Measurements from ENCODE around the gene BCL2.
A peak's percentile ranks its signal among the peaks of the same experiment; 100 is the strongest.

Gene BCL2

GRCh38 chr18:63107171-63107845 is 212.3 kb downstream of the BCL2 start:
- no peak for DNase-seq (ENCODE audit: low spot score)

- DNase-seq (ENCODE audit: low spot score) = no peak
Observed at GRCh38 chr18:63106727-63107126, 212.8 kb downstream of the BCL2 start.

- DNase-seq (ENCODE audit: low spot score) = no peak
Observed at GRCh38 chr18:63105636-63106316, 213.8 kb downstream of the BCL2 start.

- DNase-seq (ENCODE audit: low spot score) = no peak
Observed at GRCh38 chr18:63104868-63105267, 214.7 kb downstream of the BCL2 start.

- DNase-seq (ENCODE audit: low spot score) = no peak
Observed at GRCh38 chr18:63102941-63103744, 216.4 kb downstream of the BCL2 start.

GRCh38 chr18:63100630-63101055 is 218.9 kb downstream of the BCL2 start:
- no peak for DNase-seq (ENCODE audit: low spot score)

- DNase-seq (ENCODE audit: low spot score) = no peak
Observed at GRCh38 chr18:63099848-63100629, 219.5 kb downstream of the BCL2 start.

GRCh38 chr18:63099091-63099840 is 220.3 kb downstream of the BCL2 start:
- DNase-seq (ENCODE audit: low spot score) = no peak

- peak; percentile 38 for DNase-seq (ENCODE audit: low spot score)
Observed at GRCh38 chr18:63098018-63098981, 221.3 kb downstream of the BCL2 start.

GRCh38 chr18:63097178-63097577 is 222.4 kb downstream of the BCL2 start:
- no peak for DNase-seq (ENCODE audit: low spot score)

GRCh38 chr18:63096327-63096874 is 223.2 kb downstream of the BCL2 start:
- DNase-seq (ENCODE audit: low spot score) = no peak

- no peak for DNase-seq (ENCODE audit: low spot score)
Observed at GRCh38 chr18:63095768-63096167, 223.8 kb downstream of the BCL2 start.

- no peak for DNase-seq (ENCODE audit: low spot score)
Observed at GRCh38 chr18:63091671-63092364, 227.8 kb downstream of the BCL2 start.

- DNase-seq (ENCODE audit: low spot score) = no peak
Observed at GRCh38 chr18:63090334-63090733, 229.2 kb downstream of the BCL2 start.

GRCh38 chr18:63089041-63089440 is 230.5 kb downstream of the BCL2 start:
- no peak for DNase-seq (ENCODE audit: low spot score)

- DNase-seq (ENCODE audit: low spot score) = no peak
Observed at GRCh38 chr18:63088262-63088661, 231.3 kb downstream of the BCL2 start.

GRCh38 chr18:63087421-63088230 is 231.9 kb downstream of the BCL2 start:
- DNase-seq (ENCODE audit: low spot score) = no peak

- DNase-seq (ENCODE audit: low spot score) = no peak
Observed at GRCh38 chr18:63085611-63086010, 234.0 kb downstream of the BCL2 start.

Measured in CD4-positive, alpha-beta T cell treated with Interleukin-6 at 100 ng/mL for 8 hours (primary cell).